HG03045 (cell line): ENCODE results near the gene CCNI2.

Source experiments
- ATAC-seq: cut with Tn5 transposase; IDR thresholded peaks from one replicate; pipeline ENCODE4 v1.9.1; 2021; ENCODE audit warnings: mild to moderate bottlenecking, moderate library complexity; ENCODE audit not compliant: unreplicated experiment

Gene CCNI2, protein sequence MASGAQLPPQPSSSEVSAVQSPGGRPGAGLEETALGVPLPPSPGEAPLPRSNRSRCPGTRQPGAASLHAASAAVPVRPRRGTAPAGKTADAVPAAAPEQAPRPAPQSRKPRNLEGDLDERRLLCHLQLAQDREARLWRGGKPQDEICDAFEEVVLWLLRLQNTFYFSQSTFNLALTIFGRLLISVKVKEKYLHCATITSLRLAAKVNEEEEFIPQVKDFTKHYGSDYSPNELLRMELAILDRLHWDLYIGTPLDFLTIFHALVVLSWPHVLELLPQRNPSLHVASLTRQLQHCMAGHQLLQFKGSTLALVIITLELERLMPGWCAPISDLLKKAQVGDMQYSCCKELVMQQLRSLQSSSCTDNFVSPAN

DNA sequence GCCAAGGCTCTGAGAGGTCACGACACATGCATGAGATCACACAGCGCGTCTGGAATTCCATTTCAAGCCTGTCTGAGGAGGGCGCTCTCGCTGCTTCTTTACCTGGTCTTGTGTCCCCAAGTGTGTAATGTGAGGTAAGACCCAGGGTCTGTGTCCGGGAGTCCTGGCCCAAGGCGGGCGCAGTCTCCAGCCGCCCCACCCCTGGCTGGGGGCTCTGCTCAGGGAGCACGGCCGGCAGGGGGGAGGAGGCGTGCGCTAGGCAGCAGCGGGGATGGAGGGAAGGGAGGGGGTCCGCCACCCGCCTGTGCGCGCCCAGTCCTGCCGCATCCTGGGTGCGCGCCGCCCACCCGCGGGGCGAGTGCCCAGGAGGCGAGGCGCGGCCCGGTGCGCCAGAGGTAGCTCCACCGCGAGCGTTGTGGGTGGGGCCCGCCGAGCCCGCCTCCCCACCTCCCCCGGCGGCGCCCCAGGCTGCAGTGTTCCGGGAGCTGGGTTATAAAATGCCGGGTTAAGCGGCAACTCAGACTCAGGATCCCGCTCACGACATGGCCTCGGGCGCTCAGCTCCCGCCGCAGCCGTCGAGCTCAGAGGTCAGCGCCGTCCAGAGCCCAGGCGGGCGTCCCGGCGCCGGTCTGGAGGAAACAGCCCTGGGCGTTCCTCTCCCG, at the start of gene CCNI2:
TSS of gene CCNI2 (plus strand) at position 473 of the 662 bp plus-strand sequence. CDS start at position 543, 70 bp downstream.
- ATAC-seq, result no peak

DNA sequence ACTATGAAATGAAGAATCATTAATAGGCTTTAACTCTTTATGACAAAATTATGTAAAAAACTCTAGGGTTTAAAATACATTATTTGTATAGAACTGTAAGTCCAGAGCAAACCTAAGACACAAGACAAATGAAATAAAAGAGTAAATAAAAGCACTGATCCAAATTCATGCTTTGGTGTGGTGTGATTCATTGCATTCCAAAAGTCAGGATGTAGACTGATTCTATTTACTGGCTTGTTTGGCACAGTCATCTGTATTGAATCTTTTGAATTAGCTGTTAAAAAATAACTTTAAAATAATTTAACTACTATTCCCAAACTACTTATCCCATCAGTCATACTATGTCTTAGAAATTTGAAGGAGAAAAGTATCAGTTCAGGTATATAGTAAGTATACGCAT, 42.4 kb upstream of the CCNI2 start:
- no peak for ATAC-seq

DNA sequence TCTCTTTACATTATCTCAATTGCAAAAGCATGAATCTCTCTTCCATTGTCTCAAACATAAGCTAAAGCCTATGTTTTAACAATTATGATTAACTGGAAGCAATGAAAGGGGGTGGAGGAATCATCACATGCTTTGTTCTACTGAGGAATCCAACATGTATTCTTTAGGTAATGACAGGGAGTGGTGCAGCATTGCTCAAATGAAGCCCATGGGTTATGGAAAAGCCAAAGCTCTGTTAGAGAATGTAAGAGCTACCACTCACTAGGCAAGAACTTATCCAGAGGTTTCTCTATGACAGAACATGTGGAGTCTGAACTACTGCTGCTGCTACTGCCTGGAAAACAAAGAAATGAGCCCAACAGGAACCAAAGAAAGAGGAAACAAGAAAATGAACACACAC, 38.6 kb upstream of the CCNI2 start:
- no peak for ATAC-seq

DNA sequence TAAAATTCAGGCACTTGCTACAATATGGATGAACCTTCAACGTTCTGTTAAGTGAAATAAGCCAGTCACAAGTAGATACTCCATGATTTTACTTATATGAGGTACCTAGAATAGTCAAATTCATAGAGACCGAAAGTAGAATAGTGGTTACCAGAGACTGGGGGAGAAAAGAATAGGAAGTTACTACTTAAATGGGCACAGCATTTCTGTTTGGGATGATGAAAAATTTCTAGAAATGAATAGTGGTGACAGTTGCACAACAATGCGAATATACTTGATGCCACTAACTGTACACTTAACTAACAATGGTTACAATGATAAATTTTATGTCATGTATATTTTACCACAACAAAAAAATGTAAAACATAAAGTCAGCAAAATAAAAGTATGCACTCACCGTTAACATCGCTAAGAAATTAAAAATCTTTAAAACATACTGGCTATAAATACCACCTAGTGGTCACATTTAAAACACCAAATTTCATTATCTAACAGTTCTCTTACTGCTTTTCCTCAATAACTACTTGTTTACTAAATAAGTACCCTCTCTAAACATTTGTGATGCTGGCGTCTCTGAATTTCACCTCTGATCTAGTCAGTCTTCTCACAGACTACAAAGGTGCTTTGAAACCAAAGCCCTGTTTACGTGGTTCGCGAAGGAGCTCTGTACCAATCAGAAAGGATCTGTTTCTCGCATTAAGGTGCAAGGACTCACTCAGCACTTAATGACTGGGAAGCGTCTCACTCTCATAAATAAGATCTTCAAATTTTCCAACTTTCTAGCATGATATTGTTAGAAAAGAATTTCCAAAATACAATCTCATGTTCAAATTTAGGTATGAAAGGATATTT, 32.5 kb upstream of the CCNI2 start:
- no peak for ATAC-seq

DNA sequence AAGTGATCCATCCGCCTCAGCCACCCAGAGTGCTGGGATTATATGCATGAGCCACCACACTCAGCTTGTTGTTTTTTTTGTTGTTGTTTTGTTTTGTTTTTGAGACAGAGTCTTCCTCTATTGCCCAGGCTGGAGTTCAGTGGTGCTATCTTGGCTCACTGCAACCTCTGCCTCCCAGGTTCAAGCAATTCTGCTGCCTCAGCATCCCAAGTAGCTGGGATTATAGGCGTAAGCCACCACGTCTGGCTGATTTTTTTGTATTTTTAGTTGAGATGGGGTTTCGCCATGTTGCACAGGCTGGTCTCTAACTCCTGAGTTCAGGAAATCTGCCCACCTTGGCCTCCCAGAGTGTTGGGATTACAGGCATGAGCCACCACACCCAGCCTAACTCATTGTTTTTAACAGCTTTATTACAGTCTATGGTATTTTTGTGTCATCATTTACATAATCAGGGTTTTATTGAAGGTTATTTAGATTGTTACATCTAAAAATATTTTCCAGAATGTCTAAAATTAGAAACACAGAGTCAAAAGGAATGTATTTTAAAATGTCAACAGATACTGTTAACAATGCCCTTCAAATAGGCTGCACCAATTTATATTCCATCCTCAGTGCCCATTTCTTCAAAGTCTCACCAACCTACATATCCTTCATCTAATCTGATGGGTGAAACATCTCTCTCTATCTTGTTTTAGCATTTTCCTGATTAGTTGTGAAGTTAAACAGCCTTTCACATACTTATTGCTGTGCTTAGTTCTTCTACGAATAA, 28.5 kb upstream of the CCNI2 start:
- no peak for ATAC-seq

DNA sequence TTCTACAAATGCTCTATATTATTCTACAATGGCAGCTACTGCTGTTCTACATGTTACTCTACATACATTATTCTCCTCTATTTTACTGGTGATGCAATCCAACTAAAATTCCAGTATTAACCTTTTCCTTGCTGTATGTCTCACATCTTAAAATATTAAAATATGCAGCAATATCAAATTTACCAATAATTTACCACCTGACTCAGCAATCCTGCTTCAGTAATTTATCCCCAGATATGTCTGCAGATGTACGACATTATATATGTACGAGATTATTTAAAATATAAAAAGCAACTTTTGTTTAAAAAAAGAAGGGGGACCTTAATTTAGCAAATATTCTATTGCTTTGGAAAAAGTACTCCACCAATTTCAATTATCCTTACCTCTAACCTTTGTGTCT, 21.5 kb upstream of the CCNI2 start:
- no peak for ATAC-seq

DNA sequence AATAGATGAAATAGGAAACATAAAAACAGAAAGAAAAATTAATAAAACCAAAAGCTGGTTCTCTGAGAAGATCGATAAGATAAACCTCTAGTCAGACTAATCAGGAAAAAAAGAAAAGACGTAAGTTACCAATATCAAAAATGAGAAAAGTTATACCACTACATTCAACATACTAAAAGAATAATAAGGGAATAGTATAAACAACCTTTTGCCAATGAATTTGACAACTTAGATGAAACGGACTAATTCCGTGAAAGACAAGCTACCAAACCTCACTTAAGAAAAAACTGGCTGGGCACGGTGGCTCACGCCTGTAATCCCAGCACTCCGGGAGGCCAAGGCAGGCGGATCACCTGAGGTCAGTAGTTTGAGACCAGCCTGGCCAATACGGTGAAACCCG, 17.3 kb upstream of the CCNI2 start:
- ATAC-seq, result no peak

DNA sequence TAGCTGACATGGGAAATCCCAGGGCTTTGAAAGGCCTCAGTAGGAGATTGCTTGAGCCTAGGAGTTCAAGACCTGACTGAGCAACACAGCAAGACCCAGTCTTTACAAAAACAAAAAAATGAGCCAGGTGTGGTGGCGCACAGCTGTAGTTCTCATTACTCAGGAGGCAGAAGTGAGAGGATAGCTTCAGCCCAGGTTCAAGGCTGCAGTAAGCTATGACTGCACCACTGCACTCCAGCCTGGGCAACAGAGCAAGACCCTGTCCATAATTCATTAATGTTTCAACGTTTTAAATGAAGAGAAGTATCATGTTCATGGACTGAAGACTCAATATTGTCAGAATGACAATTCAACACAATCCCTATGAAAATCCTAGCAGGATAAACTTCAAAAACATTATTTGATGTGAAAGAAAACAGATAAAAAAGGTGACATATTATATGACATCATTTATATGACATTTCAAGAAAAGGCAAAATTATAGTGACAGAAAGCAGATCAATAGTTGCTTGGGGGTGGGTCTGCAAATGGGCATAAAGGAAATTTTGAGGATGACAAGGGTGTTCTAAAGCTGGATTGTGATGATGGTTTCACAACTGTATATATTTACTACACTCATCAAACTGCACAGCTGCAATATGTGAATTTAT, 13.6 kb upstream of the CCNI2 start:
- no peak for ATAC-seq

DNA sequence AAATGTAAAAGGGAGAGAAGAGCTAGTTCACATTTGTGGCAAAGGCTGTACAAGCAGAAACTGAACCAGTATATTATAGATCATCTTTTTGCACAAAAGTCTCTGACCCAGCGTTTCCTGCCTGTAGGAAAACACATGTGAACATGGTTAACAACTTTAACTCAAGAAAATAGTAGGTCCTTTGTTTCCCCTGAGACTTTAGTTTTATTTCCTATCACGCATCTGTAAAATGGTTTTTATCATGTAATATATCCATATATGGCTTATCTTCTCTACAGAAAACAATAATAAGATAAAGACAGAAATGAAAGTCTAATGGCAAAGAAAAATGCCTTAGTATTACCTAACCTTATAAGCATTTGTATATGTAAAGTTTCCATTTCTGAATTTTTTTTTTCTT, 12.5 kb upstream of the CCNI2 start:
- no peak for ATAC-seq

DNA sequence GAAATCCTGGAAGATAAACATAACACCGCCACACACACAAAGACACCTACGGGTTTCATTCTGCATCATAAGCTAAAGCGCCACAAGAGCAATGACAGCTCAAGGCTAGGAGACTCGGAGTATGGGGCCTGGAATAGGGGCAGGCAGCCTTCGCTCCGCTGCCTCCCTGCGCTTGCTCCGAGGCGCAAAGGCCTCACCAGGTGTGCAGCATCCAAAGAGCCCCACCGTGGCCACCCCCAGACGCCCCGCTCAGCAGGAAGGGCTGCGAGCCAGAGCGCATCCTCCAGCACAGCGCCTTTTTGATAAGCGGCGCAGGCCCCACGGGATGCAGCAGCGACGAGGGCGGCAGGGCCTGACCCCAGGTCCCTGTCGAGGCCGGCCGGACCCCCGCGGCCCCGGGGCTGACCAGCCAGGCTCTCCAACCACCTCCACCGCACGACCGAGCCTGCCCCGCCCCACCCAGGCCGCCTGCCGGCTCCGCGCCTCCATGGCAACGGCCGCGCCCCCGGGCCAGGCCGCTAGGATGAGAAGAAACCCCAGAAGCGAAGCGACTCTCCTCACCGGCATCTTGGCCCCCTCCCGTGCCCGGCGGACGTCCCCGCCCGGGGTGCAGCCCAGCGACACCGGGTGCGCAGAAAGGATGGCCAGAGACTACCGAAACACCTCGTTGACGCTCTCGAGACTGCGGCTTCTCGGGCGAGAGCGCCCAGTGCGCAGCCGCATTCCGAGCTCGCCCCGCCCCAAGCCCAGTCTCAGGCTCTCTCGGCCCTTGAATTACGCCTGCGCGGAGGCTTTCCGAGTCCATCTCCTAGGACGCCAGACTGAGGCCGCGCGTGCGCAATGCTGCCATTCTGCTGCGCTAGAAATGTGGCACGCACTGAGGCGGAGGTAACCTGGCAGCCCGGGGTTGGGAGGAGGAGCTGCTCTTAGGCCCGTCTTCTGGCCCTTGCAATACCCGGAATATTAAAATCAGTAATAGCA, 10.1 kb upstream of the CCNI2 start, which contains the start of gene KIF3A:
TSS of gene KIF3A (minus strand) at position 694 of the 981 bp plus-strand sequence. CDS start at position 567, 127 bp downstream.
- peak; percentile 89 for ATAC-seq

DNA sequence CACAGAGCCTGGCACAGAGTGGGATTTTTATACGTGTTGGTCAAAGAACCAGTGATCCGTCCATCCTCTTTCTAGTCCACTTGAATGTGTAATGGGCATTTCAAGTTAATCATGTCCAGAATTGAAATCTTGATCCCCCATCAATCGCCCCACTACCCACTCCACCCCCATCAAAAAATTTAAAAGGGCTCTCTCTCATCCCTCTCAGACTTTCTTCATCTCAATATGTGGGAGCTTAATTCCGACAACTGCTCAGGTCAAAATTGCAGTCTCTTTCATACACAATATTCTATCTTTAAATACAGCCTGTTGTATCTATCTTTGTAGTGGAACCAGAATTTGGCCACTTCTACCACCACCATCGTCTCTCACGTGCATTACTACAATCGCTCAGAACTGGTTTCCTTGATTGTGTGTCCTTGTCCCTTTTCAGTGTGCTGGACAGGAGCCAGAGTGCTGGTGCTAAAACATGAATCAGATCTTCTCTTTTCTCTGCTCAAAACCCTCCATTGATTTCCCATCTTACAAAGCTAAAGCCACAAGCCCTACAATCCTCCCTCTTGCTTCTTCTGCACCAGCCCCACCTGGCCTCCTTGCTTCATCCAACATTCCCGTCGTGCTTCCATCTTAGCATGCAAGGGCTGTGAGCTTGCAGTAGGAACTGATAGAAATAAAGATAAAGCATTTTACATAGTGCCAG, 9.1 kb upstream of the CCNI2 start:
- no peak for ATAC-seq

DNA sequence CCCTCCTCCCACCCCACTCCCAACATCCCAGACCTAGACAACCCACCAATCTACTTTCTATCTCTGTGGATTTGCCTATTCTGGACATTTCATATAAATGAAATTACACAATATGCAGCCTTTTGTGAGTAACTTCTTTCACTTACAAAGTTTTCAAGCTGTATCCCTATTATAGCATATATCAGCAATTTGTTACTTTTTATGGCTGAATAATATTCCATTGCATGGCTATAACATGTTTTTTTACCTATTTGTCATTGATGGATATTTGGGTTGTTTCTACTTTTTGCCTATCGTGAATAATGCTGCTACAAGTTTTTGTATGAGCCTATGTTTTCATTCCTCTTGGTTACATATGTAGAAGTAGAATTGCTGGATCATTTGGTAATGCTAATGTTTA, 8.0 kb upstream of the CCNI2 start:
- no peak for ATAC-seq

DNA sequence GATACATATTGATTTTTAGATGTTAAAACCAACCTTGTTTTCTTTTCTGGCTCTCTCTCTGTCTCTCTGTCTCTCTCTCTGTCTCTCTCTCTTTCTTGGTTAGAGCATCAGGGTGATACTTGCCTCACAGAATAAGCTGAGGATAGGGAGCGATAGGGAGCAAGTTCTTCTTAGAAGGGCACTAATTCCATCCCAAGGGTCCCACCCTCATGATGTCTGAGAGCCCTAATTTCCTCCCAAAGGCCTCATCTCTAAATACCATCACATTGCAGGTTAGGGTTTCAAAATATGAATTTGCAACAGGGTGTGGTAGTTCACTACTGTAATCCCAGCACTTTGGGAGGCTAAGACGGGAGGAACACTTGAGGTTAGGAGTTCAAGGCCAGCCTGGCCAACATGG, 5.1 kb upstream of the CCNI2 start:
- ATAC-seq, result no peak

DNA sequence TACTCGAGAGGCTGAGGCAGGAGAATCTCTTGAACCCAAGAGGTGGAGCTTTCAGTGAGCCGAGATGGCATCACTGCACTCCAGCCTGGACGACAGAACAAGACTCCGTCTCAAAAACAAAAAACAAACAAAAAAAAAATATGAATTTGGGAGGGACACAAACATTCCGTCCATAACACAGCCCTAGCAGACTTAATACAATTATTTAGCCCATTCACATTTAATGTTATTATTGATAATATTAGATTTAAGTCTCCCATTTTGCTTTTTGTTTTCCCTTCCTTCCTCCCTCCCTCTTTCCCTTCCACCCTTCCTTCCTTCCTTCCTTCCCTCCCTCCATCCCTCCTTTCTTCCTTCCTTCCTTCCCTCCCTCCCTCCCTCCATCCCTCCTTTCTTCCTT, 4.6 kb upstream of the CCNI2 start:
- no peak for ATAC-seq

DNA sequence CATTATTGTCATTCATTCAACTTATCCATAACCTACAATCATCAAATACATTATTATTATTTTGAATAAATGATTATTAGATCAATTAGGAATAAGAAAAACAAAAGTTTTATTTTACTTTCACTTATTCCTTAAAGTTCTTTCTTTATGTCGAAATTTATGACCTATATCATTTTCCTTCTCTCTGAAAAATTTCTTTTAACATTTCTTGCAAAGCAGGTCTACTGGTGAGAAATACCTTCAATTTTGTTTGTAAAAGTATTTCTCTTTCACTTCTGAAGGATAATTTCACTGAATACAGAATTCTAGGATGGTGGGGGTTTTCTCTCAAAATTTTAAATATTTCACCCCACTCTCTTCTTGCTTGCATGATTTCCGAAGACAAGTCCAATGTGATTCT, 2.6 kb upstream of the CCNI2 start:
- no peak for ATAC-seq

DNA sequence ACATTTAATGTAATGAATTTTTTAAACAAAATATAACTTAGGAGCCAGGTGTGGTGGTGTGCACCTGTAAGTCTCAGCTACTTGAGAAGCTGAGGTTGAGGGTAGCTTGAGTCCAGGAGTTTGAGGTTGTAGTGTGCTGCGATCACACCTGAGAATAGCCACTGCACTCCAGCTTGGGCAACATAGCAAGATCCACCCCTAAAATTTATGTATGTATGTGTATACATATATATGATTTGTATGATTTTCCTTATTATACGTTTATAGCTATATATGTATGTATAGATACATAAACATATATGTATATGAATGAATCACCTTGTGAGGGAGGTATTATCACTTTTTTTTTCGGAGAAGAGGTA, 653 bp upstream of the CCNI2 start:
- no peak for ATAC-seq

DNA sequence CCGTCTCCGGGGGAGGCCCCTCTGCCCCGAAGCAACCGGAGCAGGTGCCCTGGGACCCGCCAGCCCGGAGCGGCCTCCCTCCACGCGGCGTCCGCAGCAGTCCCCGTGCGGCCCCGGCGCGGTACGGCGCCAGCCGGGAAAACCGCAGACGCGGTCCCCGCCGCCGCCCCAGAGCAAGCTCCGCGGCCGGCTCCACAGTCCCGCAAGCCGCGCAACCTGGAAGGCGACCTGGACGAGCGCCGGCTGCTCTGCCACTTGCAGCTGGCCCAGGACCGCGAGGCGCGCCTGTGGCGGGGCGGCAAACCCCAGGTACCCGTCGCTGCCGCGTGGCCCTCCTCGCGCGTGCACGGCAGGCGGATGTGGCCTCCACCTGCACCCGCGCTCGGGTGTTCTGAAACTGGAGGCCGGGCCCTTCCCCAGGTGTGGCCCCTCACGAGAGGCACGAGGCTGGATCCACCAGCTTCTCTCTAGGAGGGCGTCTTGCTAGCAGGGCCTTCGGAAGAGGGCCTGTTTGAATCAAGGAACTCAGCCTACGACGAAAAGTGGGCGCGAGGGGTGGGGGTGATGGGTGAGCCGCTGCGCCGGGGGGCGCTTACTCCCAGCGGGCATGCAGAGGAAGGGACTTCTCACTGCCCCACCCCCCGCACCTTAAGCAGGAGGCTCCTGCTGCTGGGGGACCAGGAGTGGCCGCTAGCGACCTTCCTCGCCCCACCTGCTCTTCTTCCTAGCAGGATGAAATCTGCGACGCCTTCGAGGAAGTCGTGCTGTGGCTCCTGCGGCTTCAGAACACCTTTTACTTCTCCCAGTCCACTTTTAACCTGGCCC, 602 bp downstream of the CCNI2 start:
- no peak for ATAC-seq

DNA sequence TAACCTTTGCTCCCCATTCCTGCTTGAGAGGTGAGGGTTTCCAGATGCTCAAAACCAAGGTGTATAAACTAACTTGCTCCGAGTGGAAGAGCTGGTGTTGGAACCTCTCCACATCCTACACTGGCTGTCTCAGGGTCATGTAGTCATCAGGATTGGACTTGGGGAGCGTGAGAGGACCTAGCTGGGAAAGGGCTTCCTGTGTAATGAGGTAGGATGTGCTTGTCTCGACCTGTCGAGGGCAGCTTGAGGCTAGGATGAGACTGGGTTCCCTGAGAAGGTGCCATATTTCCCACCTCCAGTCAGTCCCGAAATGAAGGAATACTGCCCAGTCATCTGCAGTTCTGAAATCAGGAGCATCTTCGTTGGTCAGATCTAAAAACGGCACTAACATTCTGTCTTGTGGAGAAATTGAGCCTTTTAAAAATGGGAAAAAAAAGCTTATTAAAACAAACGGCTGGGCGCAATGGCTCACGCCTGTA, 1.3 kb downstream of the CCNI2 start:
- ATAC-seq, result no peak
